Stomach (tissue), 4 donors: Measurements from ENCODE around the gene PIEZO2.

Experiments
- EP300 ChIP-seq: sonication (generic); formaldehyde crosslinking; IDR thresholded peaks from one replicate; pipeline ENCODE4 v1.6.1; 2017; ENCODE audit warnings: antibody characterized with exemption
- TF ChIP-seq, protein P1 (sequence below), 7 experiments: fragments of 450-650 bp in 4 of 7; fragments of 200-600 bp in 3 of 7; sonication (generic) in 3 of 7; IDR thresholded peaks; one replicate each; pipeline ENCODE4 v1.5.1; 2016 to 2019; ENCODE audit warnings: antibody characterized with exemption in 7 of 7, control low read depth in 2 of 7, mild to moderate bottlenecking in 1 of 7

DNA sequence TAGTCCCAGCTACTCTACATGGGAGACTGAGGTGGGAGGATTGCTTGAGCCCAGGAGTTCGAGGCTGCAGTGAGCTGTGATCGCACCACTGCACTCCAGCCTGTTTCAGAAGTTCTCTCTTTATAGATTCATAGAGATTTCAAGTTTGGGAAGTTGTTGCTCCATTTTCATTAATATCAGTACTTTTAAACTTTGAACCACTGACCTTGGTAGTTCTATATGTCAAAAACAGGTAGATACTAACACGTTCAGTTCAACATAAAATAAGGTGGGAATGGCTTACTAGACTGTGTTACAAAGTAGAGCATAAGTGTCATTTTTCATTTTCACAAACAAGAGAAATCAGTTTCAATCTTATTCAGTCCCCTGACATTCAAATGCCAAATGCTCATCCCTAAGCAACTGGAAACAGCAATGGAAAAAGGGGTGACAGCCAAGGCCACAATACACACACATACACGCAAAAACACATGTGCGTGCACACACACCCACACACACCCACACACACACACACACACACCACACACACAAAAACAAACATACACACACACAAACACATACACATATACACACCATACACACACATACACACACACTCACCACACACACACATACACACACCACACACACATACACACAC is 71.7 kb downstream of the PIEZO2 start:
- TF ChIP-seq, protein P1, sequence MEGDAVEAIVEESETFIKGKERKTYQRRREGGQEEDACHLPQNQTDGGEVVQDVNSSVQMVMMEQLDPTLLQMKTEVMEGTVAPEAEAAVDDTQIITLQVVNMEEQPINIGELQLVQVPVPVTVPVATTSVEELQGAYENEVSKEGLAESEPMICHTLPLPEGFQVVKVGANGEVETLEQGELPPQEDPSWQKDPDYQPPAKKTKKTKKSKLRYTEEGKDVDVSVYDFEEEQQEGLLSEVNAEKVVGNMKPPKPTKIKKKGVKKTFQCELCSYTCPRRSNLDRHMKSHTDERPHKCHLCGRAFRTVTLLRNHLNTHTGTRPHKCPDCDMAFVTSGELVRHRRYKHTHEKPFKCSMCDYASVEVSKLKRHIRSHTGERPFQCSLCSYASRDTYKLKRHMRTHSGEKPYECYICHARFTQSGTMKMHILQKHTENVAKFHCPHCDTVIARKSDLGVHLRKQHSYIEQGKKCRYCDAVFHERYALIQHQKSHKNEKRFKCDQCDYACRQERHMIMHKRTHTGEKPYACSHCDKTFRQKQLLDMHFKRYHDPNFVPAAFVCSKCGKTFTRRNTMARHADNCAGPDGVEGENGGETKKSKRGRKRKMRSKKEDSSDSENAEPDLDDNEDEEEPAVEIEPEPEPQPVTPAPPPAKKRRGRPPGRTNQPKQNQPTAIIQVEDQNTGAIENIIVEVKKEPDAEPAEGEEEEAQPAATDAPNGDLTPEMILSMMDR (IDR thresholded peaks at IDR 0.05) = no peak
- TF ChIP-seq EP300 = no peak
